ENCODE measurements around the gene C12orf75. TPM values are rescaled to one million over a fixed set of nuclear protein-coding genes. Genes with fewer than 3 reads are reported as not detected.

C12orf75 gene
- total RNA-seq, 1 donor from 2014 or later = 169 TPM

DNA sequence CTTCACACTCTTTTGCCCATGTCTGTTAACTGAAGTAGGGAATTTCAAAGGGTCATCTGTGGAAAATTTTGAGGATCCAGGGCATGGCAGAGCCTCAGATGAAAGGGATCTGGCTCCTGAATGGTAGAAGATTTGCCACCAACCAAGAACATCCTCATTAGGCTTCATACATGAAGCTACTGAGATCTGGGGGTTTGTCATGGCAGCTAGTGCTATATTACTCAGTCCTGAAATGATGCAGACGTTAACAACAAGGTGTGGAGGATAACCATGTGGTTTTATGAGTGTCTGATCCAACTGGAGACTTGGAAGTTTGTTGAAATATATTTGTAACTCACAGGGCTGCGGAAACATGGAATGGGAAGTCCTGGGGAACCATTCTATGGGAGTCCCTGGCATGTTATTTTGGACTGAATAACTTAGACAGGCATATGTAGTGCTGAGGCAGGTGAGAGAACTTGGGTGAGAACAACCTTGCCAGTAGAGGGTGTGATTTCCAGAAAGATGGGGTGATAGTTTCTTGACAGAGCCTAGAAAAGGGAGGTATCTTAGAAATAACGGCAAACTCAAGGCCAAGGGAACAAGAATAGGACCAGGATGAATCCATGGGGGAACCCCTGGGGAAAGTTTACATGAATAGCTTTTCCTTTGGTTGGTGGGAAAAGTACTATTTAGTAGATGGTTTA lies 42.0 kb upstream of the C12orf75 start:
- no peaks in the 10 kb centered on the region for H3K27me3 Mint-ChIP-seq (ENCODE audit: unreplicated experiment)

DNA sequence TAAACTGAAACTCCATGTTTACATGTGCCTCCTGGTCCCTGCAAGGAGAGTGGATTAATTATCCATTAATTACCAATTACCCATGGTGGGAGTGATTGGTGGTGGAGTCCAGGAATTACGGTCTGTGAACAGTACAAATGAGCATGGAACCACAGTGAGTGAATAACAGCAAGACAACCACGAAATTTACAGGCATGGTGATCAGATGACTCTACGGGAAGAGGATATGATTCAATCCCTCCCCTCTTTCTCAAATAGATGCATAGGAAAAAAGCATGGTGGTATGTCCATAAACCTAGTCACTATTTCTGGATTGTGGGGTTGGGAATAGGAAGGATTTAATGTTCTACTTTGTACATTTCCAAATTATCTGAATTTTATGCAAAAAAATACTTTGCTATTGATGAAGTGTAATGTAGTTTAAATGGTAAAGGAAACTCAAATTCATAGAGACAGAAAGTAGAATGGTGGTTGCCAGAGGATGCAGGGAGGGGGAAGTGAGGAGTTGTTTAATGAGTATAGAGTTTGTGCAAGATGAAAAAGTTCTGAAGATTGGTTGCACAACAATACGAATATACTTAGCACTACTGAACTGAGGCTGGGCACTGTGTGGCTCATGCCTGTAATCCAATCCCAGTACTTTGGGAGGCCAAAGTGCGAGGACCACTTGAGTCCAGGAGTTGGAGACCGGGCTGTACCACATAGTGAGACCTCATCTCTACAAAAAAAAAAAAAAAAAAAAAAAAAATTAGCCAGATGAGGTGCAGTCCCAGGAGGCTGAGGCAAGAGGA lies 41.2 kb upstream of the C12orf75 start:
- Mint-ChIP-seq H3K9me3 (ENCODE audit: unreplicated experiment) (no peaks in the 10 kb centered on the region), H3K4me3 (ENCODE audit: unreplicated experiment) (no peak overlapping the region), H3K36me3 (ENCODE audit: unreplicated experiment) (no peaks in the 10 kb centered on the region), H3K27ac (ENCODE audit: unreplicated experiment) (no peak overlapping the region), H3K4me1 (ENCODE audit: unreplicated experiment) (peaks cover 2% of the 10 kb centered on the region), H3K27me3 (ENCODE audit: unreplicated experiment) (no peaks in the 10 kb centered on the region)
- no peak for DNase-seq (ENCODE audit: extremely low spot score, unreplicated experiment)
- TF ChIP-seq, protein P1, sequence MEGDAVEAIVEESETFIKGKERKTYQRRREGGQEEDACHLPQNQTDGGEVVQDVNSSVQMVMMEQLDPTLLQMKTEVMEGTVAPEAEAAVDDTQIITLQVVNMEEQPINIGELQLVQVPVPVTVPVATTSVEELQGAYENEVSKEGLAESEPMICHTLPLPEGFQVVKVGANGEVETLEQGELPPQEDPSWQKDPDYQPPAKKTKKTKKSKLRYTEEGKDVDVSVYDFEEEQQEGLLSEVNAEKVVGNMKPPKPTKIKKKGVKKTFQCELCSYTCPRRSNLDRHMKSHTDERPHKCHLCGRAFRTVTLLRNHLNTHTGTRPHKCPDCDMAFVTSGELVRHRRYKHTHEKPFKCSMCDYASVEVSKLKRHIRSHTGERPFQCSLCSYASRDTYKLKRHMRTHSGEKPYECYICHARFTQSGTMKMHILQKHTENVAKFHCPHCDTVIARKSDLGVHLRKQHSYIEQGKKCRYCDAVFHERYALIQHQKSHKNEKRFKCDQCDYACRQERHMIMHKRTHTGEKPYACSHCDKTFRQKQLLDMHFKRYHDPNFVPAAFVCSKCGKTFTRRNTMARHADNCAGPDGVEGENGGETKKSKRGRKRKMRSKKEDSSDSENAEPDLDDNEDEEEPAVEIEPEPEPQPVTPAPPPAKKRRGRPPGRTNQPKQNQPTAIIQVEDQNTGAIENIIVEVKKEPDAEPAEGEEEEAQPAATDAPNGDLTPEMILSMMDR (IDR thresholded peaks at IDR 0.05) = no peak

More for the DNA sequence above, 42.0 kb upstream of the C12orf75 start:
- Mint-ChIP-seq H3K9me3 (ENCODE audit: unreplicated experiment) (no peaks in the 10 kb centered on the region), H3K27ac (ENCODE audit: unreplicated experiment) (no peak overlapping the region), H3K4me3 (ENCODE audit: unreplicated experiment) (no peak overlapping the region), H3K36me3 (ENCODE audit: unreplicated experiment) (no peaks in the 10 kb centered on the region), H3K4me1 (ENCODE audit: unreplicated experiment) (peaks cover 2% of the 10 kb centered on the region)
- TF ChIP-seq, protein P1 (IDR thresholded peaks at IDR 0.05) = no peak
- DNase-seq (ENCODE audit: extremely low spot score, unreplicated experiment) = no peak

DNA sequence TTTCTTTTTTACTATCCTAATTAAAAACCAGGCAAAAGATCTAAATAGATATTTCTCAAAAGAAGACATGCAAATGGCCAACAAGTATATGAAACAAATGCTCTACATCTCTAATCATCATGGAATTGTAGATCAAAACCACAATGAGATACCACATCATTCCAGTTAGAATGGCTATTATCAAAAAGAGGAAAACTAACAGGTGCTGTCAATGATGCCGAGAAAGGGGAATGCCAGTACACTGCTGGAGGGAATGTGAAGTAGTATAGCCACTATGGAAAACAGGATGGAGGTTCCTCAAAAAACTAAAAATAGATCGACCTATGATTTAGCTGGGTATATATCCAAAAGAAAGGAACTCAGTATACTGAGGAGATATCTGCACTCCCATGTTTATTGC lies 39.0 kb upstream of the C12orf75 start:
- no peak for DNase-seq (ENCODE audit: extremely low spot score, unreplicated experiment)
- no peak overlapping the region for H3K27ac Mint-ChIP-seq (ENCODE audit: unreplicated experiment)
- no peaks in the 10 kb centered on the region for H3K9me3 Mint-ChIP-seq (ENCODE audit: unreplicated experiment)
- peaks cover 2% of the 10 kb centered on the region for H3K4me1 Mint-ChIP-seq (ENCODE audit: unreplicated experiment)
- TF ChIP-seq, protein P1 (IDR thresholded peaks at IDR 0.05) = no peak
- H3K4me3 Mint-ChIP-seq (ENCODE audit: unreplicated experiment) = no peak overlapping the region
- no peaks in the 10 kb centered on the region for H3K36me3 Mint-ChIP-seq (ENCODE audit: unreplicated experiment)
- no peaks in the 10 kb centered on the region for H3K27me3 Mint-ChIP-seq (ENCODE audit: unreplicated experiment)

DNA sequence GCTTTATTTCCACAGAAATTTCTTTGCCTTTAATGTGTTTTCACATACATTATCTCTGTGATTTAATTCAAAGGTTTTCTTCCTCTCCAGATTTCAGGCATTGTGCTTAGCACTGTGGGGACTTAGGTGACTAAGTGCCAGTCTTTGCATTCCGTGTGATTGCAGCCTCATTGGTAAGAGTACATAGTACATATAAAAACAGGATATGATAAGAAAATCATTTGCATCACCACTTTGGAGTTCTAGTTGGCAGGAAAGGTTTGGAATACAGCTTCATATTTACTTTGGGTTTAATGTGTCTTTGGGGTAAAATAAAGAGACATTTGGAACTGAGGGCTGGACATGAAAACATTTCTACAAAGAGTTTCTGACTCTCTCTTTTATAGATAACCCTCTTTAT lies 37.8 kb upstream of the C12orf75 start:
- no peak for DNase-seq (ENCODE audit: extremely low spot score, unreplicated experiment)
- H3K9me3 Mint-ChIP-seq (ENCODE audit: unreplicated experiment) = peaks cover 3% of the 10 kb centered on the region
- H3K27ac Mint-ChIP-seq (ENCODE audit: unreplicated experiment) = no peak overlapping the region
- H3K4me3 Mint-ChIP-seq (ENCODE audit: unreplicated experiment) = no peak overlapping the region
- H3K4me1 Mint-ChIP-seq (ENCODE audit: unreplicated experiment) = peaks cover 2% of the 10 kb centered on the region
- TF ChIP-seq, protein P1 (IDR thresholded peaks at IDR 0.05) = no peak
- no peaks in the 10 kb centered on the region for H3K36me3 Mint-ChIP-seq (ENCODE audit: unreplicated experiment)
- no peaks in the 10 kb centered on the region for H3K27me3 Mint-ChIP-seq (ENCODE audit: unreplicated experiment)

DNA sequence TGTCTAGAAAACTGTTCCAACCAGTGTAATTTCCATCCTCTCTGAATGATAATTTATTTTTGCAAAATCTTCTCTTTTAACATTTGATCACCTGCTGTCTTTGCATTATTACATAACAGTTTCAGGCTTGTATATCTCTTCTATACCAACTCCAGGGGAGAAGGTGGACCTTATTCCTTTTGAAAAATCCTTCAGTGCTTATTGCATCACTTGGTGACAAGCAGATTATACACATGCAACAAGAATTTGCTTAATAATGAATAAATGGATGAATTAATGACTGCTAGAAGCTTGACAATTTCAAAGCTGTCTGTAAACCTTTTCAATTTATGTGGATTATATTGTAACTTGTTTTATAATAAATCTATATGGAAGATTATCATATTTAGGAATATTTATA lies 37.3 kb upstream of the C12orf75 start:
- no peak overlapping the region for H3K27ac Mint-ChIP-seq (ENCODE audit: unreplicated experiment)
- H3K27me3 Mint-ChIP-seq (ENCODE audit: unreplicated experiment) = no peaks in the 10 kb centered on the region
- H3K36me3 Mint-ChIP-seq (ENCODE audit: unreplicated experiment) = peaks cover 2% of the 10 kb centered on the region
- H3K9me3 Mint-ChIP-seq (ENCODE audit: unreplicated experiment) = peaks cover 7% of the 10 kb centered on the region
- no peak for DNase-seq (ENCODE audit: extremely low spot score, unreplicated experiment)
- peaks cover 2% of the 10 kb centered on the region for H3K4me1 Mint-ChIP-seq (ENCODE audit: unreplicated experiment)
- TF ChIP-seq, protein P1 (IDR thresholded peaks at IDR 0.05) = no peak
- H3K4me3 Mint-ChIP-seq (ENCODE audit: unreplicated experiment) = no peak overlapping the region

Measured in osteocyte (in vitro differentiated cells).